GM18505 (cell line): ENCODE data around the gene ZFP1.
"Not testable (repeated sequence)": the region's sequence is repeated elsewhere in the genome, so short reads cannot be mapped to it uniquely, and the experiment has no call there.

Experiments used
- ATAC-seq: cut with Tn5 transposase; IDR thresholded peaks from one replicate; pipeline ENCODE4 v1.9.1; 2021; ENCODE audit not compliant: unreplicated experiment
- POLR2A ChIP-seq: IDR thresholded peaks from 4 replicates; pipeline ENCODE4 v1.6.1; 2011; ENCODE audit warnings: borderline replicate concordance; ENCODE audit not compliant: insufficient read depth, insufficient read length; ENCODE audit errors: extremely low read depth

ZFP1 gene

GRCh38 chr16:75206749-75207451 is 58.6 kb downstream of the ZFP1 start, which contains the start of gene CTRB2:
CTRB2 (minus strand) TSS chr16:75207161; CDS start chr16:75207141, 20 bp downstream.
- ATAC-seq = no peak
- no peak for TF ChIP-seq POLR2A

GRCh38 chr16:75207831-75208230 is 59.5 kb downstream of the ZFP1 start:
- ATAC-seq = no peak
- no peak for TF ChIP-seq POLR2A

- TF ChIP-seq POLR2A = no peak
- no peak for ATAC-seq
These were observed 60.0 kb downstream of the ZFP1 start for GRCh38 chr16:75208242-75208825.

- no peak for TF ChIP-seq POLR2A
- ATAC-seq = no peak
These were observed 60.7 kb downstream of the ZFP1 start for GRCh38 chr16:75208861-75209505.

GRCh38 chr16:75209514-75209913 is 61.2 kb downstream of the ZFP1 start:
- ATAC-seq = not testable (repeated sequence)

- no peak for TF ChIP-seq POLR2A
These were observed 61.6 kb downstream of the ZFP1 start for GRCh38 chr16:75209944-75210343.

GRCh38 chr16:75211286-75211685 is 63.0 kb downstream of the ZFP1 start:
- not testable (repeated sequence) for ATAC-seq

More at GRCh38 chr16:75209944-75210343, 61.6 kb downstream of the ZFP1 start:
- ATAC-seq = no peak

- TF ChIP-seq POLR2A = no peak
- ATAC-seq = no peak
These were observed 67.8 kb downstream of the ZFP1 start for GRCh38 chr16:75216127-75216526.

- ATAC-seq = no peak
- no peak for TF ChIP-seq POLR2A
These were observed 68.3 kb downstream of the ZFP1 start for GRCh38 chr16:75216576-75216975.

- TF ChIP-seq POLR2A = no peak
- no peak for ATAC-seq
These were observed 69.1 kb downstream of the ZFP1 start for GRCh38 chr16:75217389-75217851.

- peak; percentile 69 for ATAC-seq
- TF ChIP-seq POLR2A = no peak
These were observed 70.1 kb downstream of the ZFP1 start, which contains the start of gene CTRB1 for GRCh38 chr16:75218256-75219076. CTRB1 (plus strand) TSS chr16:75218988; CDS start chr16:75219008, 20 bp downstream.

GRCh38 chr16:75219088-75219487 is 70.8 kb downstream of the ZFP1 start:
- no peak for TF ChIP-seq POLR2A
- ATAC-seq = no peak

GRCh38 chr16:75219838-75220237 is 71.5 kb downstream of the ZFP1 start:
- TF ChIP-seq POLR2A = no peak
- no peak for ATAC-seq
